Activated naive CD4-positive, alpha-beta T cell treated with anti-CD3 and anti-CD28 coated beads, Interleukin-2, amount 50 U/mL, for 24 hours (primary cell): ENCODE results near the gene PCNX3.

Experiments
- H3K27ac Mint-ChIP-seq: one replicate; pipeline ENCODE4 v1.8.0; 2021; ENCODE audit warnings: mild to moderate bottlenecking, mixed read lengths
- H3K27me3 Mint-ChIP-seq: one replicate; pipeline ENCODE4 v1.8.0; 2021; ENCODE audit warnings: mixed read lengths
- H3K36me3 Mint-ChIP-seq: one replicate; pipeline ENCODE4 v1.8.0; 2021; ENCODE audit warnings: mixed read lengths
- H3K4me1 Mint-ChIP-seq: one replicate; pipeline ENCODE4 v1.8.0; 2021; ENCODE audit warnings: mixed read lengths
- H3K4me3 Mint-ChIP-seq: one replicate; pipeline ENCODE4 v1.8.0; 2021; ENCODE audit warnings: mild to moderate bottlenecking, mixed read lengths
- H3K9me3 Mint-ChIP-seq: one replicate; pipeline ENCODE4 v1.8.0; 2021; ENCODE audit warnings: mixed read lengths

PCNX3 gene

GRCh38 chr11:65607614-65608426 is 7.8 kb upstream of the PCNX3 start:
- H3K4me1 Mint-ChIP-seq: peaks cover 38% of the 10 kb centered on the region
- H3K27ac Mint-ChIP-seq: no peak overlapping the region
- no peak overlapping the region for H3K4me3 Mint-ChIP-seq
- no peaks in the 10 kb centered on the region for H3K9me3 Mint-ChIP-seq
- no peaks in the 10 kb centered on the region for H3K27me3 Mint-ChIP-seq
- peaks cover 2% of the 10 kb centered on the region for H3K36me3 Mint-ChIP-seq

DNA sequence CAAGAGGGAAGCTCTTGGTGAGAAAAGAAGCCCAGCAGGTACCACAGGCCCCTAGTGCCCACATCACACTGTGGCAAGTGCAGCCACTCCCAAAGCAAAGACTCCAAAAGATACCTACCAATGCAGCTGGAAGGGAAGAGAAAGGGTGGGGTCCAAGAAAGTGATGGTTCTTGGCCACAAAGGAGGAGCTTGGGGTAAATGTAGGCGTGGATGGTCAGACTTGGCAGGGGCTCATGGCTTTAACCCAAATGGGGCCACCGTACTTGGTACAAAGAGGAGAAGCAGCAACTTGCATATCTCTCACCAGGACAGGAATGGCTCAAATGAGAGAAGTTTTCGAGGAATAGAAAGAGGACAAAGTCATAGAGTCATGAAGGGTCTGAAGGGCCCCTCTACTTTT is 6.3 kb upstream of the PCNX3 start:
- Mint-ChIP-seq H3K9me3 (no peaks in the 10 kb centered on the region), H3K36me3 (peaks cover 2% of the 10 kb centered on the region), H3K27me3 (no peaks in the 10 kb centered on the region), H3K4me3 (no peak overlapping the region), H3K27ac (peak overlapping the region; percentile 3), H3K4me1 (peaks cover 44% of the 10 kb centered on the region)

DNA sequence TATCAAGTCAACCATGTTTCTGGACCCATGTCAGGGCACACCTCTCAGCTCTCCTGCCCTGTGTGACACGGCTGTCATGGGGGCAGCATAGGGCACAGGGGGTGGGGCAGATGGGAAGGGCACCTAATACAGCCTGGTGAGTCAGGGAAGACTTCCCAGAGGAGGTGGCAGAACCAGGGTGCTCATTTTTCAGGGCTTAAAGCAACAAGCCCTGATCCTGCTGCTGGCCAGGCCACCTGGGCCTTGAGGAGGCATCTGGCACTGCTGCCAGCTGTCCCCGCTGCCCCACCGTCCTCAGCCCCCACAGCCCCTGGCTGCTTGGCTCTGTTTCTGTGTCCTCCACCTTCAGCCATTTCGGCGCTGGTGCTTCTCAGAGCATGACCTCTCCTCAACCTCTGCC is 5.9 kb upstream of the PCNX3 start:
- no peak overlapping the region for H3K4me3 Mint-ChIP-seq
- no peaks in the 10 kb centered on the region for H3K9me3 Mint-ChIP-seq
- no peaks in the 10 kb centered on the region for H3K27me3 Mint-ChIP-seq
- peaks cover 2% of the 10 kb centered on the region for H3K36me3 Mint-ChIP-seq
- H3K27ac Mint-ChIP-seq: peak overlapping the region; percentile 89
- peaks cover 44% of the 10 kb centered on the region for H3K4me1 Mint-ChIP-seq

DNA sequence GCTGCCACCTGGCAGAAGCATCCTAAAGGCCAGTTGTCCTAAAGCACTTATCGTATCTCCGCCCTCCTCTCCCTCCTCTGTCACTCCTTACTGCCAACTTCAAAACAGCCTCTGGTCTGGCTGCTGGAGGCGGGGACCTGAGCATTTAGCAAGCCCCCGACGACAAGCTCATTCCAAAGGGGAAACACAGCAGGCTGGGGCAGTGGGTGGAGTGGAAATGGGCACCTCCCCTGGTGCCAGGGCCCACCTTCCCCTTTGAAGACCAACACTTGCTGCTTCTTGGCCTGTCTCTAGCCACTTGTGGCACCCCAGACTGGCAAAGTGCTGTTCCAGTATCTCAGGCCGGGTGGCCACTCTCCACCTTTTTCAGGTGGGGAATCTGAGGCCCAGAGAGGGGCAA is 5.2 kb upstream of the PCNX3 start:
- Mint-ChIP-seq H3K27ac (peak overlapping the region; percentile 89), H3K4me1 (peaks cover 44% of the 10 kb centered on the region), H3K27me3 (no peaks in the 10 kb centered on the region), H3K9me3 (no peaks in the 10 kb centered on the region), H3K36me3 (peaks cover 2% of the 10 kb centered on the region), H3K4me3 (peak overlapping the region; percentile 24)

DNA sequence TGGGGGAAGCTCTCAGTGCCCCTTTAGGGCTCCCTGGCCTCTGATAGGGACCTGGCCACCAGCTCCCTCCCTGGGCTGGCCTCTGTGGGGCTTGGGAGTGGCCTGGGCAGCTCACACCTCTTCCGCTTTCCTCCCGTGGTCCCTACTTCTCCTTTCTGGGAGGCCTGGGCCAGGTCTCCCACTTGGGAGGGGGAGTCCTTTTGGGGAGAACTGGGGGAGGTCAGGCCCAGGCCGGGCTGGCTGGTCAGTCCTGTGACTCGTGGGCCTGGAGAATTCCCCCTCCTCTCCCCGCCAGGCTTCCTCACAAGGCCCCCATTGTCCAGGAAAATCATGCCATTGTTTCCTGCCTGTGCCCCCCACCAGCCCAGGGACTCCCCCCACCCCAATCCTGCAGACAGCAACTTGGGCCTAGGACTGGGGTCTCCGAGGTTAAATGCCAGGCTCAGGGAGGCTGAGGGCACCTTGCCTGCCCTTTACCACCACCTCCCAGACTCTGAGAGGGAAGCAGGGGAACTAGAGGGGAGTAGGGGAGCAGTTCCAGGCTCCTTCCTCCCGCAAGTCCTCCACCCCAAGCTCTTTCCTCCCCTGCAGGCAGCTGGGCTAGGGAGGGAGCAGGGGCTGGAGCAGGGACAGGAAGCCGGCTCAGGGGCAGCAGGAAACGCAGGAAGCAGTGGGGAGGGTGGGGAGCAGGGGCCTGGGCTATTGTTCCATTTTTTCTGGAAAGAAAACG is 4.4 kb upstream of the PCNX3 start:
- no peak overlapping the region for H3K27ac Mint-ChIP-seq
- peaks cover 2% of the 10 kb centered on the region for H3K36me3 Mint-ChIP-seq
- no peaks in the 10 kb centered on the region for H3K9me3 Mint-ChIP-seq
- H3K4me1 Mint-ChIP-seq: peaks cover 44% of the 10 kb centered on the region
- H3K27me3 Mint-ChIP-seq: no peaks in the 10 kb centered on the region
- H3K4me3 Mint-ChIP-seq: peak overlapping the region; percentile 92

DNA sequence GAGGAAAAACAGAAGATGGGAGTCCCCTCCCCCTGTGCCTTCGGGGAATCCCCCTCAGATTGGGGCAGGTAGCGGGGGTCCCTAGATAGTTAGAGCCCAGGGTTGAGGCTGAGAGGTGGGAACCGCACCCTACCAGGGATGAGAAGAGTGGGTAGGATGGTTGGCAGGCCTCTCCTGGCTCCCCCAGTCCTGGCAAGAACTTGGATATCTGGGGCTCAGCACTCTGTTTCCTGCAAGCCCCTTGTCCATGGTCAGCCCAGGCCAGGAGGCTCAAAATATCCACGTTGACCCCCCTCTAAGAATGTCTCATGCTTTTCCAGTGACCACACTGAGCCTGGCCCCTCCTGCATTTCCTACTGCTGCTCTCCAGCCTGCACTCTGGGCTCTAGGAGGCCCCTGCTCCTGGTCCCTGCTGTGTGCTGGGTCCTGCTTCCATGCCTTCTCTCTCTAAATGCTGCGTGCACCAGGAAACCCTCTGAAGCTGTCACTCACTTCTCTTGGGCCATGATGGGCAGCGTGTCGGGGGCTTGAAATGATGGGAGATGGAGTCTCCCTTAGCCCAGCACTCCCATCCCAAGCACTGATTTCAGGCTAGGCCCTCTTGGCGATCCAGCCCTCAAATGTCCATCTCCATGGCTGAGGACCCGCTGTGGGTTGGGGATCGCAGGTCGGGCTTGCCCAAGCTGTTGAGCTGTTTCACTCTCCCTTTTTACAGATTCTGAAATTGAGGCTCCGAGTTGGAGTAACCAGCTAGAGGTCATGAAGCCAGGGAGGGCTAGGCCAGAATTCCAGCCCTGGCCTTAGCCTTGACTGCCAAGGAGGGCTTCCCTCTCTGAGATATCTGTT is 3.6 kb upstream of the PCNX3 start:
- peaks cover 6% of the 10 kb centered on the region for H3K36me3 Mint-ChIP-seq
- H3K4me1 Mint-ChIP-seq: peaks cover 50% of the 10 kb centered on the region

DNA sequence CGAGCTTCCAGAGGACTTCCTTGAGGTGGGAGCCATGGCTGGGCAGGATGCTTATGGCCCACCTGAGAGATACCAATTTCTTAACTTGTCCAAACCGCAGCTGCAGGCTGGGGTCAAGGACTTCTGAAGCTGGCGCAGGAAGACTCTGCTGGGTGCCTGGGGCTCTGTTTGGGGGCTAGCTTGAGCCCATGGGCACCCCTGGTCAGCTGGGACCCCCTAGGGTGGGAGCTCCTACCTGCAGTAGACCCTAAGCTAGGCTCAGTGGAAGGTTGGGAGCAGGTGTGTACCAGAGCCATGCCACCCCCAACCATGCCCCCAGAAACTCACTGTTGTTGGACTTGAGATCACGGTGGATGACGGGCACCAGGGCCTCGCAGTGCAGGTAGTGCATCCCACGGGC is 2.9 kb upstream of the PCNX3 start:
- H3K4me1 Mint-ChIP-seq: peaks cover 55% of the 10 kb centered on the region
- H3K27me3 Mint-ChIP-seq: no peaks in the 10 kb centered on the region
- peaks cover 6% of the 10 kb centered on the region for H3K36me3 Mint-ChIP-seq
- H3K27ac Mint-ChIP-seq: peak overlapping the region; percentile 94
- no peaks in the 10 kb centered on the region for H3K9me3 Mint-ChIP-seq
- H3K4me3 Mint-ChIP-seq: peak overlapping the region; percentile 92

More for the DNA sequence above, 3.6 kb upstream of the PCNX3 start:
- Mint-ChIP-seq H3K9me3 (no peaks in the 10 kb centered on the region), H3K4me3 (peak overlapping the region; percentile 92), H3K27ac (peak overlapping the region; percentile 94), H3K27me3 (no peaks in the 10 kb centered on the region)

- Mint-ChIP-seq H3K4me3 (peak overlapping the region; percentile 92), H3K36me3 (peaks cover 6% of the 10 kb centered on the region), H3K9me3 (no peaks in the 10 kb centered on the region), H3K27ac (no peak overlapping the region), H3K4me1 (peaks cover 57% of the 10 kb centered on the region), H3K27me3 (no peaks in the 10 kb centered on the region)
Observed at GRCh38 chr11:65613091-65613928, 2.3 kb upstream of the PCNX3 start.

- Mint-ChIP-seq H3K36me3 (peaks cover 6% of the 10 kb centered on the region), H3K4me3 (peak overlapping the region; percentile 95), H3K27ac (peak overlapping the region; percentile 88), H3K4me1 (peaks cover 36% of the 10 kb centered on the region), H3K9me3 (no peaks in the 10 kb centered on the region), H3K27me3 (no peaks in the 10 kb centered on the region)
Observed at GRCh38 chr11:65615950-65616574, 486 bp downstream of the PCNX3 start.

GRCh38 chr11:65616575-65617001 is 1.0 kb downstream of the PCNX3 start:
- H3K36me3 Mint-ChIP-seq: peaks cover 6% of the 10 kb centered on the region

GRCh38 chr11:65617136-65617850 is 1.7 kb downstream of the PCNX3 start:
- Mint-ChIP-seq H3K4me1 (peaks cover 26% of the 10 kb centered on the region), H3K27me3 (no peaks in the 10 kb centered on the region), H3K4me3 (peak overlapping the region; percentile 95), H3K9me3 (no peaks in the 10 kb centered on the region), H3K27ac (peak overlapping the region; percentile 88), H3K36me3 (peaks cover 6% of the 10 kb centered on the region)

More at GRCh38 chr11:65616575-65617001, 1.0 kb downstream of the PCNX3 start:
- H3K9me3 Mint-ChIP-seq: no peaks in the 10 kb centered on the region
- peaks cover 31% of the 10 kb centered on the region for H3K4me1 Mint-ChIP-seq
- peak overlapping the region; percentile 88 for H3K27ac Mint-ChIP-seq
- no peaks in the 10 kb centered on the region for H3K27me3 Mint-ChIP-seq
- H3K4me3 Mint-ChIP-seq: peak overlapping the region; percentile 95

DNA sequence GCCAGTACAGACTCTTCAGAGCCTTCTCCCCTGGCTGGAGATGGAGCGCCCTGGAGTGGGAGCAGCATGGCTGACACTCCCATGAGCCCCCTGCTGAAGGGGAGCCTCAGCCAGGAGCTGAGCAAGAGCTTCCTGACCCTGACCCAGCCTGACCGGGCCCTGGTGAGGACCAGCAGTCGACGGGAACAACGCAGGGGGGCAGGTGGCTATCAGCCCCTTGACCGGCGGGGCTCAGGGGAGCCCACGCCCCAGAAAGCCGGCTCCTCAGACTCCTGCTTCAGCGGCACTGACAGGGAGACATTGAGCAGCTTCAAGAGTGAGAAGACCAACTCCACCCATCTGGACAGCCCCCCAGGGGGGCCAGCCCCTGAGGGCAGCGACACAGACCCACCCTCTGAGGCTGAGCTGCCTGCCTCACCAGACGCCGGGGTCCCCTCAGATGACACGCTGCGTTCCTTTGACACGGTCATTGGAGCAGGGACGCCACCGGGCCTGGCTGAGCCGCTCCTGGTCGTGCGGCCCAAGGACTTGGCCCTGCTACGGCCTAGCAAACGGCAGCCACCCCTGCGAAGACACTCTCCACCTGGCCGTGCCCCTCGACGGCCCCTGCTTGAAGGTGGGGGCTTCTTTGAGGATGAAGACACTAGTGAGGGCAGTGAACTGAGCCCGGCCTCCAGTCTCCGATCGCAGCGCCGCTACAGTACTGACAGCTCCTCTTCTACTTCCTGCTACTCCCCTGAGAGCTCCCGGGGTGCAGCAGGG is 2.6 kb downstream of the PCNX3 start:
- Mint-ChIP-seq H3K4me3 (no peak overlapping the region), H3K36me3 (peaks cover 8% of the 10 kb centered on the region), H3K27me3 (no peaks in the 10 kb centered on the region), H3K27ac (no peak overlapping the region), H3K9me3 (no peaks in the 10 kb centered on the region), H3K4me1 (peaks cover 22% of the 10 kb centered on the region)

DNA sequence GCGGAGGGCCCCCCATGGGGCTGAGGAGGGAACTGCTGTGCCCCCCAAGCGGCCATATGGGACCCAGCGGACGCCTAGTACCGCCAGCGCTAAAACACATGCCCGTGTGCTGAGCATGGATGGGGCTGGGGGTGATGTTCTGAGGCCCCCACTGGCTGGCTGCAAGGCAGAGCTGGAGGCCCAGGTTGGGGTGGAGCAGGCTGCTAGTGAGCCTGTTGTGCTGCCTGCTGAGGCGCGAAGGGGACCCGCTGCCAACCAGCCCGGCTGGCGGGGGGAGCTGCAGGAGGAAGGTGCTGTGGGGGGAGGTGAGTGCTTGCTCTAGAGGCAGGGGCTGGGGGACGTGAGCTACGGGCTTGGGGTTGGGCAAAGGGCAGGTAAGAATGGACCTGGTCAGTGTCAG is 3.2 kb downstream of the PCNX3 start:
- Mint-ChIP-seq H3K4me1 (peaks cover 20% of the 10 kb centered on the region), H3K27me3 (no peaks in the 10 kb centered on the region), H3K27ac (no peak overlapping the region), H3K36me3 (peaks cover 8% of the 10 kb centered on the region), H3K4me3 (no peak overlapping the region), H3K9me3 (no peaks in the 10 kb centered on the region)
